Osteoblast (primary cell): ENCODE measurements around the gene DNHD1. TPM values are rescaled to one million over a fixed set of nuclear protein-coding genes. Genes with fewer than 3 reads are reported as not detected.
A peak's percentile ranks its signal among the peaks of the same experiment; 100 is the strongest.

Experiments used
- DNase-seq: peaks from one replicate; pipeline ENCODE4 v3.0.0; 2011; ENCODE audit warnings: low spot score, mixed read lengths; ENCODE audit not compliant: insufficient read length; ENCODE audit errors: missing footprints
- H2AFZ ChIP-seq: 2 replicates; pipeline ENCODE4 v1.6.0; 2011; ENCODE audit warnings: mild to moderate bottlenecking, low read length
- H3K27ac ChIP-seq: 2 replicates; pipeline ENCODE4 v1.5.1; 2011; ENCODE audit warnings: mild to moderate bottlenecking, low read depth, low read length, moderate library complexity
- H3K27me3 ChIP-seq: 2 replicates; pipeline ENCODE4 v1.6.0; 2012; ENCODE audit warnings: mild to moderate bottlenecking, control low read depth, inconsistent platforms, low read length, moderate library complexity; ENCODE audit not compliant: insufficient read depth
- H3K36me3 ChIP-seq: 2 replicates; pipeline ENCODE4 v1.5.1; 2011; ENCODE audit warnings: mild to moderate bottlenecking, low read length, control low read depth, moderate library complexity; ENCODE audit not compliant: insufficient read depth
- H3K4me1 ChIP-seq: 2 replicates; pipeline ENCODE4 v1.5.1; 2011; ENCODE audit warnings: mild to moderate bottlenecking, low read length, control low read depth, moderate library complexity; ENCODE audit not compliant: insufficient read depth
- H3K4me2 ChIP-seq: 2 replicates; pipeline ENCODE4 v1.6.0; 2011; ENCODE audit warnings: mild to moderate bottlenecking, low read length; ENCODE audit not compliant: insufficient read depth
- H3K4me3 ChIP-seq: fragments of 200-600 bp; sonication (generic); 3 replicates; pipeline ENCODE4 v1.5.1; 2012; ENCODE audit warnings: mild to moderate bottlenecking, low read length, inconsistent platforms; ENCODE audit not compliant: insufficient read depth
- H3K79me2 ChIP-seq: 2 replicates; pipeline ENCODE4 v1.6.0; 2012; ENCODE audit warnings: mild to moderate bottlenecking, low read length, control low read depth, inconsistent platforms; ENCODE audit not compliant: insufficient read depth
- H3K9me3 ChIP-seq: 2 replicates; pipeline ENCODE4 v1.5.1; 2011; ENCODE audit warnings: low read depth, low read length, control low read depth
- H4K20me1 ChIP-seq: 2 replicates; pipeline ENCODE4 v1.6.0; 2012; ENCODE audit warnings: mild to moderate bottlenecking, low read length, control low read depth; ENCODE audit not compliant: insufficient read depth
- CTCF ChIP-seq: IDR thresholded peaks from 2 replicates; pipeline ENCODE4 v1.5.1; 2011; ENCODE audit warnings: mild to moderate bottlenecking, low read depth, low read length, moderate library complexity; ENCODE audit errors: extremely low read depth
- total RNA-seq: library from RNA; depleted of rRNA; stranded (reverse); fragments of >200 nt; gene quantifications from 2 replicates; pipeline ENCODE4 v1.2.3, GENCODE V29; 2012

Gene DNHD1
- total RNA-seq, 1 donor, result 9.0 TPM

- peak overlapping the region; percentile 24 for H3K27ac ChIP-seq
- peaks cover 70% of the 10 kb centered on the region for H3K79me2 ChIP-seq
Observed at GRCh38 chr11:6608726-6609501, 111.8 kb downstream of the DNHD1 start.

GRCh38 chr11:6609502-6610015 lies 112.5 kb downstream of the DNHD1 start:
- TF ChIP-seq CTCF, result no peak
- Histone ChIP-seq H2AFZ (no peak overlapping the region), H3K36me3 (peaks cover 50% of the 10 kb centered on the region), H3K79me2 (peaks cover 64% of the 10 kb centered on the region), H3K4me3 (no peak overlapping the region), H3K9me3 (no peaks in the 10 kb centered on the region), H3K27ac (peak overlapping the region; percentile 24), H3K4me1 (peaks cover 66% of the 10 kb centered on the region), H3K27me3 (no peaks in the 10 kb centered on the region), H3K4me2 (no peak overlapping the region), H4K20me1 (peaks cover 15% of the 10 kb centered on the region)
- DNase-seq, result no peak

More at GRCh38 chr11:6608726-6609501, 111.8 kb downstream of the DNHD1 start:
- Histone ChIP-seq H3K9me3 (no peaks in the 10 kb centered on the region), H3K4me1 (peaks cover 66% of the 10 kb centered on the region), H3K27me3 (no peaks in the 10 kb centered on the region), H3K36me3 (peaks cover 44% of the 10 kb centered on the region), H2AFZ (no peak overlapping the region), H4K20me1 (peaks cover 15% of the 10 kb centered on the region), H3K4me2 (peak overlapping the region; percentile 1), H3K4me3 (no peak overlapping the region)
- DNase-seq, result no peak
- no peak for TF ChIP-seq CTCF

GRCh38 chr11:6610591-6610990 lies 113.5 kb downstream of the DNHD1 start:
- no peaks in the 10 kb centered on the region for H3K9me3 ChIP-seq
- TF ChIP-seq CTCF, result no peak
- H3K79me2 ChIP-seq, result peaks cover 55% of the 10 kb centered on the region
- H3K27me3 ChIP-seq, result no peaks in the 10 kb centered on the region
- H4K20me1 ChIP-seq, result peaks cover 12% of the 10 kb centered on the region
- peak overlapping the region; percentile 82 for H3K4me2 ChIP-seq
- DNase-seq, result no peak
- H3K4me3 ChIP-seq, result peak overlapping the region; percentile 78
- H3K4me1 ChIP-seq, result peaks cover 57% of the 10 kb centered on the region
- H3K27ac ChIP-seq, result peak overlapping the region; percentile 65
- H2AFZ ChIP-seq, result no peak overlapping the region
- peaks cover 58% of the 10 kb centered on the region for H3K36me3 ChIP-seq
